ENCODE measurements around the gene MAP3K7.

Gene MAP3K7

DNA sequence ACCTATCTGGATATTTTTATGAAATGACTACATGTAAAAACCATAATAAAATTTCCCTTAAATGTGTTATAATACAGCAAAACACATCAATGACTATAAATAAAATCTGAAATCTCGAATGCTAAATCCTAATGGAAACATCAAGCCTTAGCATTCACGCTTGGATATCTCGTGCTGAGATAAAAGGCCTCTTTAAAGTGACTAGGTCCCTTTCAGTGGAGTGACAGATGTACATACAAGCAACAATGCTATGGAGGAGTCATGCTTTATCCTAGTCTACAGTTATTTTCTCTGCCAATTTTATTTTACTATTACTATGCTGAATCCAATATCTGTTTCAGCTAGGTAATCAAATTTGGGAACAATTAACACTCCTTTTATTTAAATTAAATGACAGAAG, 72.4 kb downstream of the MAP3K7 start:
- no peak overlapping the region for H3K4me2 ChIP-seq (ENCODE audit: low read depth, low read length, poor library complexity, severe bottlenecking)
- H4K20me1 ChIP-seq (ENCODE audit: insufficient read depth, low read length, poor library complexity, severe bottlenecking) = no peaks in the 10 kb centered on the region
- H3K9me3 ChIP-seq (ENCODE audit: insufficient read depth, low read depth, low read length) = no peaks in the 10 kb centered on the region
- H2AFZ ChIP-seq (ENCODE audit: low read length) = no peak overlapping the region
- TF ChIP-seq, protein P1, sequence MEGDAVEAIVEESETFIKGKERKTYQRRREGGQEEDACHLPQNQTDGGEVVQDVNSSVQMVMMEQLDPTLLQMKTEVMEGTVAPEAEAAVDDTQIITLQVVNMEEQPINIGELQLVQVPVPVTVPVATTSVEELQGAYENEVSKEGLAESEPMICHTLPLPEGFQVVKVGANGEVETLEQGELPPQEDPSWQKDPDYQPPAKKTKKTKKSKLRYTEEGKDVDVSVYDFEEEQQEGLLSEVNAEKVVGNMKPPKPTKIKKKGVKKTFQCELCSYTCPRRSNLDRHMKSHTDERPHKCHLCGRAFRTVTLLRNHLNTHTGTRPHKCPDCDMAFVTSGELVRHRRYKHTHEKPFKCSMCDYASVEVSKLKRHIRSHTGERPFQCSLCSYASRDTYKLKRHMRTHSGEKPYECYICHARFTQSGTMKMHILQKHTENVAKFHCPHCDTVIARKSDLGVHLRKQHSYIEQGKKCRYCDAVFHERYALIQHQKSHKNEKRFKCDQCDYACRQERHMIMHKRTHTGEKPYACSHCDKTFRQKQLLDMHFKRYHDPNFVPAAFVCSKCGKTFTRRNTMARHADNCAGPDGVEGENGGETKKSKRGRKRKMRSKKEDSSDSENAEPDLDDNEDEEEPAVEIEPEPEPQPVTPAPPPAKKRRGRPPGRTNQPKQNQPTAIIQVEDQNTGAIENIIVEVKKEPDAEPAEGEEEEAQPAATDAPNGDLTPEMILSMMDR (conservative IDR thresholded peaks at IDR 0.05; ENCODE audit: low read length) = no peak
- TF ChIP-seq EZH2phosphoT487 (IDR thresholded peaks at IDR 0.05; ENCODE audit: borderline replicate concordance) = no peak
- no peaks in the 10 kb centered on the region for H3K79me2 ChIP-seq (ENCODE audit: insufficient read depth, low read length)
- H3K9me2 ChIP-seq (replicated peaks; ENCODE audit: low read depth, low read length) = no peaks in the 10 kb centered on the region
- H3K36me3 ChIP-seq (ENCODE audit: insufficient read depth, low read length) = peaks cover 42% of the 10 kb centered on the region
- H3K9ac ChIP-seq (ENCODE audit: low read depth, low read length, poor library complexity, severe bottlenecking) = no peak overlapping the region
- no peak overlapping the region for H3K4me3 ChIP-seq (ENCODE audit: low read length, poor library complexity, severe bottlenecking)
- H3K27me3 ChIP-seq (ENCODE audit: insufficient read depth, low read length, poor library complexity, severe bottlenecking) = no peaks in the 10 kb centered on the region
- no peaks in the 10 kb centered on the region for H3F3A ChIP-seq (ENCODE audit: low read depth)
- no peaks in the 10 kb centered on the region for H3K4me1 ChIP-seq (ENCODE audit: insufficient read depth, low read length, poor library complexity, severe bottlenecking)

DNA sequence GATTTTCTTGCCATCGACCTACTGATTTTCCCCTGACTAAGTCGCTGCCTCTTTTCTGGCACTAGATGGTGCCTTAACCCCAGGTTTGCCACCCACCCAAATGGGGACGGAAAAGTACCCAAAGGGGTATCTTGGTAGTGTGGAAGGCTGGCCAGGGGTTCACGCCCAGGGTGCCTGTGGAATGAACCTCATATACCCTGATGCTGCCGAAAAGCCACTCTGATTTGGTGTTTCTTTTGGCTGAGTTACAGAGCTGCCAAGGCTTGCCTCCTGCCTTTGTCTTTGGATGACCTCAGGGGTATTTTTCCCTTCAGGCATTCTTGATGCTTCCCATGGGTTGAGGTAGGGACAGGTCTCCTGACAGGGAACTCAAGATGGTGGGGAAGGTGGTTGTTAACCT, 78.1 kb downstream of the MAP3K7 start:
- no peaks in the 10 kb centered on the region for H4K20me1 ChIP-seq (ENCODE audit: insufficient read depth, low read length, poor library complexity, severe bottlenecking)
- TF ChIP-seq, protein P1 (conservative IDR thresholded peaks at IDR 0.05; ENCODE audit: low read length) = peak; percentile 41
- no peak for TF ChIP-seq EZH2phosphoT487 (IDR thresholded peaks at IDR 0.05; ENCODE audit: borderline replicate concordance)
- no peaks in the 10 kb centered on the region for H3K9me2 ChIP-seq (replicated peaks; ENCODE audit: low read depth, low read length)
- H3K27me3 ChIP-seq (ENCODE audit: insufficient read depth, low read length, poor library complexity, severe bottlenecking) = no peaks in the 10 kb centered on the region
- no peak overlapping the region for H3K4me3 ChIP-seq (ENCODE audit: low read length, poor library complexity, severe bottlenecking)
- no peaks in the 10 kb centered on the region for H3K9me3 ChIP-seq (ENCODE audit: insufficient read depth, low read depth, low read length)
- no peak overlapping the region for H3K9ac ChIP-seq (ENCODE audit: low read depth, low read length, poor library complexity, severe bottlenecking)
- H3K4me1 ChIP-seq (ENCODE audit: insufficient read depth, low read length, poor library complexity, severe bottlenecking) = peaks cover 6% of the 10 kb centered on the region
- peaks cover 2% of the 10 kb centered on the region; the same call in 1 of the 2 replicates for H3K36me3 ChIP-seq (ENCODE audit: insufficient read depth, low read length)
- H3K4me2 ChIP-seq (ENCODE audit: low read depth, low read length, poor library complexity, severe bottlenecking) = no peak overlapping the region
- H2AFZ ChIP-seq (ENCODE audit: low read length) = no peak overlapping the region
- no peaks in the 10 kb centered on the region for H3F3A ChIP-seq (ENCODE audit: low read depth)
- no peaks in the 10 kb centered on the region for H3K79me2 ChIP-seq (ENCODE audit: insufficient read depth, low read length)

DNA sequence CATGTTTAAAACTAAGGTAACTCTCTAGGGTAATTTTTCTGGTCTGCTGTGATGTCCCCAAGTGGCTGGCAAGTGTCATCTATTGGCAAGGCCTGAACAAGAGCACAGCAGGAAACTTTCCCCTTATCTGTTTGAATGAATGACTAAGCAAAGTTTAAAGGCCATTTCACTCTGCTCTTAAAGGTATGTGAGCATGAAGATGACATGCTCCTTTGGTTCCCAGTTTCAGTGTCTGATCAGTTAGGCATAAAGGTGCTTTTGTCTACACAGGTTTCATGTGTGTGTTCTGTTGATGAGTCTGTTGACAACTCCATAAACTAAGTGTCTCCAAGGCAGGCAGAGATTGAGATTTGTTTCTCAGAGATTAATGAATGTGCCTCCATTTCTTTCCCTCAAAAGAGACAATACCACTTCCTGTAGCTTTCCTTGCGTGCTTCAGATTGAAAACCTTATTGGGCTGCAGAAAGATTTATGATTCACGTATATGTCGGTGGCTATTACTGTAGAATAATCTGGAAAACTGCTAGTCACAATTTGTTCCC, 83.9 kb downstream of the MAP3K7 start:
- Histone ChIP-seq H4K20me1 (ENCODE audit: insufficient read depth, low read length, poor library complexity, severe bottlenecking) (no peaks in the 10 kb centered on the region), H3K9me3 (ENCODE audit: insufficient read depth, low read depth, low read length) (no peaks in the 10 kb centered on the region), H3K79me2 (ENCODE audit: insufficient read depth, low read length) (no peaks in the 10 kb centered on the region), H3K27me3 (ENCODE audit: insufficient read depth, low read length, poor library complexity, severe bottlenecking) (no peaks in the 10 kb centered on the region), H3K9ac (ENCODE audit: low read depth, low read length, poor library complexity, severe bottlenecking) (no peak overlapping the region), H2AFZ (ENCODE audit: low read length) (no peak overlapping the region), H3K9me2 (replicated peaks; ENCODE audit: low read depth, low read length) (no peaks in the 10 kb centered on the region), H3F3A (ENCODE audit: low read depth) (no peaks in the 10 kb centered on the region), H3K36me3 (ENCODE audit: insufficient read depth, low read length) (no peaks in the 10 kb centered on the region), H3K4me3 (ENCODE audit: low read length, poor library complexity, severe bottlenecking) (no peak overlapping the region), H3K4me1 (ENCODE audit: insufficient read depth, low read length, poor library complexity, severe bottlenecking) (peaks cover 13% of the 10 kb centered on the region), H3K4me2 (ENCODE audit: low read depth, low read length, poor library complexity, severe bottlenecking) (peak overlapping the region; percentile 0)
- TF ChIP-seq, protein P1 (conservative IDR thresholded peaks at IDR 0.05; ENCODE audit: low read length) = no peak
- no peak for TF ChIP-seq EZH2phosphoT487 (IDR thresholded peaks at IDR 0.05; ENCODE audit: borderline replicate concordance)
